Trophoblast cell (in vitro differentiated cells and primary cell): ENCODE results near the gene KIF2C.

ENCODE experiments used
- DNase-seq, 2 donors: peaks; one replicate each; pipeline ENCODE4 v3.0.0-alpha.2; 2016
- H2AFZ ChIP-seq: 2 replicates; pipeline ENCODE4 v1.6.1; 2013; ENCODE audit warnings: low read length, moderate library complexity, mild to moderate bottlenecking; ENCODE audit not compliant: insufficient read depth, poor library complexity
- H2AK5ac ChIP-seq: 2 replicates; pipeline ENCODE4 v1.6.1; 2013; ENCODE audit warnings: mild to moderate bottlenecking, low read length
- H2BK120ac ChIP-seq: 2 replicates; pipeline ENCODE4 v1.6.1; 2013; ENCODE audit warnings: low read length, mild to moderate bottlenecking, moderate library complexity; ENCODE audit not compliant: insufficient read depth, poor library complexity
- H2BK12ac ChIP-seq: 2 replicates; pipeline ENCODE4 v1.6.1; 2013; ENCODE audit warnings: mild to moderate bottlenecking, low read length, moderate library complexity
- H2BK5ac ChIP-seq: 2 replicates; pipeline ENCODE4 v1.6.1; 2013; ENCODE audit warnings: low read length, low read depth, moderate library complexity, mild to moderate bottlenecking; ENCODE audit not compliant: poor library complexity
- H3K14ac ChIP-seq: 2 replicates; pipeline ENCODE4 v1.6.1; 2013; ENCODE audit warnings: mild to moderate bottlenecking, low read length
- H3K18ac ChIP-seq: 2 replicates; pipeline ENCODE4 v1.6.1; 2013; ENCODE audit warnings: mild to moderate bottlenecking, low read length
- H3K23ac ChIP-seq: 2 replicates; pipeline ENCODE4 v1.6.1; 2013; ENCODE audit warnings: low read length
- H3K27ac ChIP-seq: 2 replicates; pipeline ENCODE4 v1.5.1; 2013; ENCODE audit warnings: low read depth, mild to moderate bottlenecking, inconsistent platforms, low read length, moderate library complexity
- H3K27me3 ChIP-seq: 2 replicates; pipeline ENCODE4 v1.6.1; 2013; ENCODE audit warnings: inconsistent platforms, mild to moderate bottlenecking, low read length, moderate library complexity; ENCODE audit not compliant: insufficient read depth
- H3K36me3 ChIP-seq, 2 experiments: 1 replicate in 1 of 2; 2 replicates in 1 of 2; pipeline ENCODE4 v1.6.1; 2013; ENCODE audit warnings: low read length in 2 of 2, mild to moderate bottlenecking in 2 of 2, moderate library complexity in 1 of 2; ENCODE audit not compliant: insufficient read depth in 2 of 2, control insufficient read depth in 1 of 2
- H3K4ac ChIP-seq: 2 replicates; pipeline ENCODE4 v1.6.1; 2013; ENCODE audit warnings: low read depth, mild to moderate bottlenecking, low read length, moderate library complexity
- H3K4me1 ChIP-seq, 2 experiments: 1 replicate in 1 of 2; 2 replicates in 1 of 2; pipeline ENCODE4 v1.6.1; 2013; ENCODE audit warnings: low read length in 2 of 2, mild to moderate bottlenecking in 2 of 2, moderate library complexity in 1 of 2; ENCODE audit not compliant: insufficient read depth in 2 of 2, control insufficient read depth in 1 of 2
- H3K4me2 ChIP-seq: 2 replicates; pipeline ENCODE4 v1.6.1; 2013; ENCODE audit warnings: inconsistent platforms, mild to moderate bottlenecking, low read length, moderate library complexity
- H3K4me3 ChIP-seq: 2 replicates; pipeline ENCODE4 v1.5.1; 2013; ENCODE audit warnings: mild to moderate bottlenecking, low read depth, low read length, inconsistent platforms
- H3K79me1 ChIP-seq: one replicate; pipeline ENCODE4 v1.6.1; 2013; ENCODE audit warnings: low read length
- H3K79me2 ChIP-seq: 2 replicates; pipeline ENCODE4 v1.6.1; 2013; ENCODE audit warnings: low read length, mild to moderate bottlenecking; ENCODE audit not compliant: control insufficient read depth, insufficient read depth, poor library complexity
- H3K9ac ChIP-seq: 2 replicates; pipeline ENCODE4 v1.6.1; 2013; ENCODE audit warnings: mild to moderate bottlenecking, low read length
- H3K9me3 ChIP-seq: 2 replicates; pipeline ENCODE4 v1.6.1; 2013; ENCODE audit warnings: low read depth, mild to moderate bottlenecking, control low read depth, inconsistent platforms, low read length; ENCODE audit not compliant: insufficient read depth
- H4K12ac ChIP-seq: 2 replicates; pipeline ENCODE4 v1.6.1; 2013; ENCODE audit warnings: low read depth, mild to moderate bottlenecking, low read length, moderate library complexity
- H4K8ac ChIP-seq: 2 replicates; pipeline ENCODE4 v1.6.1; 2013; ENCODE audit warnings: low read depth, mild to moderate bottlenecking, low read length, moderate library complexity
- H4K91ac ChIP-seq: one replicate; pipeline ENCODE4 v1.6.1; 2013; ENCODE audit warnings: low read depth, mild to moderate bottlenecking, low read length, moderate library complexity
- WGBS: extraction: QIAGEN DNeasy Blood & Tissue Kit; methylation state at CpG from one replicate; pipeline ENCODE4 v1.1.7; 2013; ENCODE audit warnings: missing lambda C conversion rate; ENCODE audit not compliant: insufficient read length, insufficient coverage; ENCODE audit errors: extremely low coverage; 5-methylcytosine and 5-hydroxymethylcytosine counted together

The KIF2C gene

GRCh38 chr1:44786841-44787426, 47.3 kb downstream of the KIF2C start:
- no peak overlapping the region for H2BK120ac ChIP-seq
- H3K14ac ChIP-seq = no peak overlapping the region
- H2BK5ac ChIP-seq = no peak overlapping the region
- no peak overlapping the region for H2AK5ac ChIP-seq
- no peak overlapping the region for H3K9ac ChIP-seq
- no peak overlapping the region for H3K27ac ChIP-seq
- peak in 1 of 2 donors; percentile 15 for DNase-seq
- peak overlapping the region; percentile 3 for H4K8ac ChIP-seq
- H3K9me3 ChIP-seq = peaks cover 2% of the 10 kb centered on the region
- H3K18ac ChIP-seq = no peak overlapping the region
- H3K79me1 ChIP-seq = peaks cover 2% of the 10 kb centered on the region
- no peaks in the 10 kb centered on the region for H3K79me2 ChIP-seq
- WGBS = no CpG with 5 or more reads among the region's 9 CpGs
- H2BK12ac ChIP-seq = no peak overlapping the region
- H3K4me2 ChIP-seq = peak overlapping the region; percentile 57
- no peak overlapping the region for H3K23ac ChIP-seq
- no peak overlapping the region for H2AFZ ChIP-seq
- H3K36me3 ChIP-seq = no peaks in the 10 kb centered on the region
- no peaks in the 10 kb centered on the region for H3K27me3 ChIP-seq
- no peak overlapping the region for H3K4ac ChIP-seq
- no peak overlapping the region for H3K4me3 ChIP-seq
- H4K12ac ChIP-seq = no peak overlapping the region
- peaks cover 3 to 17% of the 10 kb centered on the region in 2 experiments for H3K4me1 ChIP-seq
- no peak overlapping the region for H4K91ac ChIP-seq

- no CpG with 5 or more reads among the region's 10 CpGs for WGBS
- no peak overlapping the region for H3K4me3 ChIP-seq
- no peak overlapping the region for H3K4me2 ChIP-seq
- H2BK12ac ChIP-seq = no peak overlapping the region
- H2AFZ ChIP-seq = no peak overlapping the region
- no peak overlapping the region for H2AK5ac ChIP-seq
- no peak overlapping the region for H3K14ac ChIP-seq
- no peak overlapping the region for H3K4ac ChIP-seq
- no peaks in the 10 kb centered on the region for H3K36me3 ChIP-seq
- H3K18ac ChIP-seq = no peak overlapping the region
- H3K4me1 ChIP-seq = peaks cover 3 to 17% of the 10 kb centered on the region in 2 experiments
- no peak for DNase-seq
- H2BK120ac ChIP-seq = no peak overlapping the region
- H3K9me3 ChIP-seq = peaks cover 2% of the 10 kb centered on the region
- no peak overlapping the region for H4K8ac ChIP-seq
- H4K91ac ChIP-seq = no peak overlapping the region
- H3K79me1 ChIP-seq = peaks cover 2% of the 10 kb centered on the region
- H3K79me2 ChIP-seq = no peaks in the 10 kb centered on the region
- H3K27ac ChIP-seq = no peak overlapping the region
- H3K27me3 ChIP-seq = no peaks in the 10 kb centered on the region
- no peak overlapping the region for H3K9ac ChIP-seq
- H2BK5ac ChIP-seq = no peak overlapping the region
- no peak overlapping the region for H3K23ac ChIP-seq
- H4K12ac ChIP-seq = no peak overlapping the region
These were observed 47.9 kb downstream of the KIF2C start for GRCh38 chr1:44787506-44787905.

- Histone ChIP-seq H3K23ac (no peak within 1 kb of the TSS), H3K4me1 (peaks cover 3 to 17% of the 10 kb centered on the region in 2 experiments), H4K12ac (no peak within 1 kb of the TSS), H3K14ac (no peak within 1 kb of the TSS), H3K18ac (no peak within 1 kb of the TSS), H3K4me3 (no peak within 1 kb of the TSS), H4K8ac (no peak within 1 kb of the TSS), H2AK5ac (no peak within 1 kb of the TSS), H2BK12ac (no peak within 1 kb of the TSS), H3K9me3 (peaks cover 2% of the 10 kb centered on the region), H2AFZ (no peak within 1 kb of the TSS), H3K4me2 (no peak within 1 kb of the TSS), H3K27me3 (no peaks in the 10 kb centered on the region), H3K79me2 (no peaks in the 10 kb centered on the region), H2BK5ac (no peak within 1 kb of the TSS), H3K79me1 (peaks cover 2% of the 10 kb centered on the region), H3K4ac (no peak within 1 kb of the TSS), H3K9ac (no peak within 1 kb of the TSS), H3K27ac (no peak within 1 kb of the TSS), H4K91ac (no peak within 1 kb of the TSS), H3K36me3 (no peaks in the 10 kb centered on the region), H2BK120ac (no peak within 1 kb of the TSS)
- no peak for DNase-seq
- no CpG with 5 or more reads among the region's 9 CpGs for WGBS
These were observed 48.7 kb downstream of the KIF2C start, which contains the start of gene BEST4 for GRCh38 chr1:44788120-44788860. TSS of gene BEST4 (minus strand) at chr1:44788170. CDS start at chr1:44787705, 465 bp downstream.

- Histone ChIP-seq H4K12ac (no peak overlapping the region), H3K18ac (no peak overlapping the region), H2AFZ (no peak overlapping the region), H2BK120ac (no peak overlapping the region), H3K14ac (no peak overlapping the region), H3K9me3 (no peaks in the 10 kb centered on the region), H3K79me2 (no peaks in the 10 kb centered on the region), H3K23ac (no peak overlapping the region), H4K91ac (no peak overlapping the region), H3K36me3 (no peaks in the 10 kb centered on the region), H3K4ac (no peak overlapping the region), H2BK5ac (no peak overlapping the region), H3K27me3 (no peaks in the 10 kb centered on the region), H2AK5ac (no peak overlapping the region), H3K9ac (no peak overlapping the region), H3K27ac (no peak overlapping the region), H4K8ac (no peak overlapping the region), H2BK12ac (no peak overlapping the region), H3K4me3 (no peak overlapping the region), H3K79me1 (peaks cover 2% of the 10 kb centered on the region), H3K4me2 (no peak overlapping the region), H3K4me1 (peaks cover 0 to 4% of the 10 kb centered on the region in 2 experiments)
- WGBS = no CpG with 5 or more reads among the region's 7 CpGs
- no peak for DNase-seq
These were observed 51.5 kb downstream of the KIF2C start for GRCh38 chr1:44790968-44791801.
